K562 (cell line): ENCODE measurements around the gene SLC8A1. TPM values are rescaled to one million over a fixed set of nuclear protein-coding genes. Genes with fewer than 3 reads are reported as not detected.

ENCODE experiments used
- ATAC-seq: fragments of 200-7000 bp; cut with Tn5 transposase; 3 replicates; pipeline ENCODE4 v1.9.1; 2020; ENCODE audit warnings: moderate library complexity
- BruUV-seq: library from RNA; stranded (reverse); fragments of 400-500 nt; replicated peaks from 2 replicates; lab custom pipeline; 2021; lab: Mats Ljungman, UMichigan
- CTCF ChIA-PET: fragments of 300-600 bp; formaldehyde crosslinking; extraction: SDS; loops from one replicate; lab custom pipeline; 2021; ENCODE audit warnings: low intra/inter-chr PET ratio; lab: Yijun Ruan, JAX
- POLR2A ChIA-PET: fragments of 300-600, 350-650 bp; sonication (Branson Sonifier 250); formaldehyde crosslinking; extraction: SDS; loops from one replicate; lab custom pipeline; 2021; ENCODE audit warnings: antibody characterized with exemption, inconsistent platforms; lab: Yijun Ruan, JAX
- DNase-seq, 4 experiments: peaks; one replicate each; pipeline versions ENCODE4 v3.0.0 to v3.0.0-alpha.2; 2011 to 2018; ENCODE audit warnings: low spot score in 3 of 4, mixed read lengths in 3 of 4; ENCODE audit errors: extremely low read depth in 1 of 4
- FAIRE-seq: peaks from 2 replicates; lab custom pipeline; 2011; peaks lifted over from hg19 to GRCh38; lab: Jason Lieb, UNC
- H2AFZ ChIP-seq: 2 replicates; pipeline ENCODE4 v1.6.0; 2011; ENCODE audit warnings: low read depth, low read length, control low read depth, inconsistent platforms
- H3K27ac ChIP-seq: fragments of 200-600 bp; 3 replicates; pipeline ENCODE4 v1.8.0; 2011; ENCODE audit warnings: low read depth, mild to moderate bottlenecking, control low read depth, inconsistent platforms, low read length, moderate library complexity, mixed read lengths; ENCODE audit errors: extremely low read depth
- H3K27me3 ChIP-seq, 2 experiments: fragments of 300-600 bp in 1 of 2; 2 replicates in 1 of 2; 3 replicates in 1 of 2; pipeline versions ENCODE4 v1.6.0 to v1.8.0; 2011; ENCODE audit warnings: inconsistent platforms in 2 of 2, low read length in 2 of 2, mild to moderate bottlenecking in 1 of 2, mixed read lengths in 1 of 2, moderate library complexity in 1 of 2; ENCODE audit not compliant: control insufficient read depth in 2 of 2, insufficient read depth in 2 of 2
- H3K36me3 ChIP-seq: fragments of 300-600 bp; 3 replicates; pipeline ENCODE4 v1.8.0; 2011; ENCODE audit warnings: mild to moderate bottlenecking, low read length, inconsistent platforms; ENCODE audit not compliant: control insufficient read depth, insufficient read depth
- H3K4me1 ChIP-seq, 2 experiments: fragments of 200-600 bp in 1 of 2; replicated peaks in 1 of 2; 2 replicates in 1 of 2; 3 replicates in 1 of 2; pipeline versions ENCODE4 v1.5.1 to v1.8.0; 2011; ENCODE audit warnings: inconsistent platforms in 2 of 2, low read length in 2 of 2, mild to moderate bottlenecking in 1 of 2, mixed read lengths in 1 of 2, moderate library complexity in 1 of 2; ENCODE audit not compliant: control insufficient read depth in 2 of 2, insufficient read depth in 2 of 2
- H3K4me2 ChIP-seq: 2 replicates; pipeline ENCODE4 v1.6.1; 2011; ENCODE audit warnings: low read length, control low read depth, inconsistent platforms, mixed read lengths; ENCODE audit not compliant: insufficient read depth
- H3K4me3 ChIP-seq: fragments of 200-600 bp; sonication (generic), shearing (Covaris generic); 2 replicates; pipeline ENCODE4 v1.5.1; 2016; ENCODE audit warnings: control low read depth, inconsistent platforms
- H3K79me2 ChIP-seq: fragments of 200-600 bp; 3 replicates; pipeline ENCODE4 v1.8.0; 2011; ENCODE audit warnings: low read length, inconsistent platforms; ENCODE audit not compliant: control insufficient read depth, insufficient read depth
- H3K9ac ChIP-seq, 2 experiments: 2 replicates each; pipeline versions ENCODE4 v1.6.0 to v1.6.1; 2011; ENCODE audit warnings: low read depth in 2 of 2, low read length in 2 of 2, control low read depth in 1 of 2, inconsistent platforms in 1 of 2, mild to moderate bottlenecking in 1 of 2, mixed read lengths in 1 of 2; ENCODE audit not compliant: insufficient read depth in 1 of 2
- H3K9me1 ChIP-seq: one replicate; pipeline ENCODE4 v1.6.0; 2011; ENCODE audit warnings: inconsistent platforms, mild to moderate bottlenecking, low read length, moderate library complexity; ENCODE audit not compliant: control insufficient read depth, insufficient read depth
- H3K9me3 ChIP-seq: replicated peaks from 2 replicates; pipeline ENCODE4 v1.5.1; 2011; ENCODE audit warnings: low read depth, low read length, inconsistent platforms; ENCODE audit not compliant: control insufficient read depth, insufficient read depth
- H4K20me1 ChIP-seq: replicated peaks from 2 replicates; pipeline ENCODE4 v1.6.1; 2011; ENCODE audit warnings: low read length, inconsistent platforms, mixed read lengths; ENCODE audit not compliant: control insufficient read depth, insufficient read depth
- CBFB ChIP-seq: sonication (generic); formaldehyde crosslinking; IDR thresholded peaks from 2 replicates; pipeline ENCODE4 v1.4.0; 2020; ENCODE audit warnings: mild to moderate bottlenecking, missing genetic modification reagents
- CHAMP1 ChIP-seq: fragments of 450-650 bp; IDR thresholded peaks from 2 replicates; pipeline ENCODE4 v1.6.1; 2016; ENCODE audit warnings: mild to moderate bottlenecking
- GTF2E2 ChIP-seq: fragments of 200-800 bp; sonication (Bioruptor generic); IDR thresholded peaks from 2 replicates; pipeline ENCODE4 v1.6.1; 2016; ENCODE audit warnings: missing genetic modification characterization, missing compliant biosample characterization
- KHSRP ChIP-seq: fragments of 450-650 bp; IDR thresholded peaks from 2 replicates; pipeline ENCODE4 v1.6.1; 2017
- MNT ChIP-seq, 2 experiments: fragments of 450-650 bp; conservative IDR thresholded peaks; 2 replicates each; pipeline ENCODE4 v1.6.1; 2017; ENCODE audit warnings: mild to moderate bottlenecking in 2 of 2, moderate library complexity in 2 of 2
- PML ChIP-seq: IDR thresholded peaks from 2 replicates; pipeline ENCODE4 v1.6.1; 2012; ENCODE audit warnings: low read length, inconsistent platforms
- RBFOX2 ChIP-seq: fragments of 200-400 bp; formaldehyde crosslinking; IDR thresholded peaks from 2 replicates; pipeline ENCODE4 v1.6.1; 2017; ENCODE audit warnings: low read depth, mild to moderate bottlenecking, low read length, moderate library complexity
- RBM22 ChIP-seq: fragments of 200-400 bp; formaldehyde crosslinking; IDR thresholded peaks from 2 replicates; pipeline ENCODE4 v1.6.1; 2018; ENCODE audit warnings: low read length, low read depth; ENCODE audit not compliant: poor library complexity, severe bottlenecking
- SIN3A ChIP-seq, 2 experiments: fragments of 150-350 bp in 1 of 2; IDR thresholded peaks; 2 replicates each; pipeline ENCODE4 v1.6.1; 2011 to 2016; ENCODE audit warnings: borderline replicate concordance in 2 of 2, low read depth in 2 of 2, low read length in 2 of 2, mild to moderate bottlenecking in 2 of 2, moderate library complexity in 2 of 2; ENCODE audit not compliant: control insufficient read depth in 1 of 2
- SMARCA4 ChIP-seq: fragments of 450-650 bp; IDR thresholded peaks from 2 replicates; pipeline ENCODE4 v1.6.1; 2016
- SMARCB1 ChIP-seq: IDR thresholded peaks from 2 replicates; pipeline ENCODE4 v1.6.1; 2011; ENCODE audit warnings: improper control_type of control experiment, low read depth; ENCODE audit not compliant: insufficient read length
- SREBF1 ChIP-seq: fragments of 150-350 bp; IDR thresholded peaks from 2 replicates; pipeline ENCODE4 v1.6.1; 2014; ENCODE audit warnings: antibody characterized with exemption, low read depth, low read length, borderline replicate concordance
- SRSF3 ChIP-seq: fragments of 200-400 bp; formaldehyde crosslinking; IDR thresholded peaks from 2 replicates; pipeline ENCODE4 v1.6.1; 2016; ENCODE audit warnings: mild to moderate bottlenecking, low read length, moderate library complexity; ENCODE audit not compliant: insufficient read depth
- STAG1 ChIP-seq: sonication (generic); formaldehyde crosslinking; IDR thresholded peaks from 2 replicates; pipeline ENCODE4 v1.5.0; 2020; ENCODE audit warnings: missing genetic modification reagents, borderline replicate concordance
- TAF1 ChIP-seq: IDR thresholded peaks from 2 replicates; pipeline ENCODE4 v1.6.1; 2011; ENCODE audit warnings: mild to moderate bottlenecking, low read length, moderate library complexity; ENCODE audit not compliant: insufficient read depth, control insufficient read depth, severe bottlenecking; ENCODE audit errors: extremely low read depth
- ZNF121 ChIP-seq: sonication (generic); formaldehyde crosslinking; conservative IDR thresholded peaks from 2 replicates; pipeline ENCODE4 v1.8.0; 2022; ENCODE audit warnings: missing genetic modification reagents
- ZNF263 ChIP-seq: sonication (generic); formaldehyde crosslinking; IDR thresholded peaks from 2 replicates; pipeline ENCODE4 v1.8.0; 2022; ENCODE audit warnings: mild to moderate bottlenecking, missing genetic modification reagents, borderline replicate concordance
- ZNF785 ChIP-seq: fragments of 250-450 bp; sonication (Bioruptor Pico); IDR thresholded peaks from 2 replicates; pipeline ENCODE4 v1.4.0; 2020; ENCODE audit warnings: mild to moderate bottlenecking
- ZNF830 ChIP-seq: fragments of 250-450 bp; sonication (Bioruptor Pico); IDR thresholded peaks from 2 replicates; pipeline ENCODE4 v1.5.0; 2021; ENCODE audit warnings: mild to moderate bottlenecking
- WGBS: fragments of 100-300 bp; shearing (Covaris generic); methylation state at CpG from one replicate; pipeline ENCODE4 v1.1.6; 2016; ENCODE audit warnings: low coverage, mixed read lengths; ENCODE audit not compliant: insufficient coverage; ENCODE audit errors: missing lambda C conversion rate; 5-methylcytosine and 5-hydroxymethylcytosine counted together
- in situ Hi-C: fragments of 300-500 bp; cut with MboI; formaldehyde crosslinking; loops from 4 replicates; pipeline ENCODE4 v1.15.0; 2018; ENCODE audit warnings: inconsistent platforms, mixed read lengths
- intact Hi-C: fragments of 100-400 bp; cut with micrococcal nuclease; formaldehyde crosslinking; loops from 2 replicates; pipeline ENCODE4 v1.14.2; 2022
- polyA plus RNA-seq, 8 experiments: library from polyadenylated mRNA; depleted of rRNA in 4 of 8; stranded (reverse) in 5 of 8; unstranded in 3 of 8; fragments of >200 nt; fragmentation: Nextera tagmentation in 2 of 8; fragmentation: Illumina TruSeq in 1 of 8; extraction: Ambion mirVana in 2 of 8; extraction: Trizol in 1 of 8; gene quantifications; 2 replicates each; pipeline versions ENCODE4 v1.2.1 to v1.2.3, GENCODE V29; 2011 to 2014; ENCODE audit warnings: inconsistent platforms in 1 of 8, missing spikeins in 1 of 8
- total RNA-seq, 7 experiments: library from RNA; depleted of rRNA in 6 of 7; stranded (reverse); fragments of >200 nt in 6 of 7; fragmentation: Illumina TruSeq in 2 of 7; extraction: Trizol in 2 of 7; gene quantifications; 2 replicates each; pipeline versions ENCODE4 v1.2.1 to v1.2.3, GENCODE V29; 2011 to 2021; ENCODE audit warnings: low replicate concordance in 1 of 7

The SLC8A1 gene
- total and polyA plus RNA-seq, 9 of the 15 experiments (the other 6 are each of a cell fraction or from before 2014, with no cell fraction given) = not detected

- no peak overlapping the region for H3K4me2 ChIP-seq
- no peaks in the 10 kb centered on the region for H3K36me3 ChIP-seq
- in situ Hi-C loops = no loop called here
- H4K20me1 ChIP-seq = no peaks in the 10 kb centered on the region
- CTCF ChIA-PET = no interaction called here
- FAIRE-seq = no peak
- H3K9ac ChIP-seq = no peak overlapping the region
- POLR2A ChIA-PET = no interaction called here
- no peak for ATAC-seq
- TF ChIP-seq SIN3A (IDR thresholded peaks at IDR 0.05; ENCODE audit: borderline replicate concordance in 2 of 2, control insufficient read depth in 1 of 2, low read depth in 2 of 2, low read length in 2 of 2) (no peak), SRSF3 (no peak), SMARCB1 (no peak), ZNF263 (CRISPR knock-in tag) (no peak), GTF2E2 (tag) (no peak), STAG1 (CRISPR knock-in tag) (no peak), SMARCA4 (no peak), ZNF830 (no peak), SREBF1 (no peak), CBFB (CRISPR knock-in tag) (no peak), MNT (conservative IDR thresholded peaks at IDR 0.05) (no peak), CHAMP1 (no peak), TAF1 (no peak), ZNF121 (CRISPR knock-in tag) (no peak), KHSRP (no peak), PML (no peak), ZNF785 (CRISPR knock-in tag) (no peak), RBFOX2 (no peak), RBM22 (no peak)
- 0% methylated on average over 3 of the region's 3 CpGs for WGBS
- H3K27ac ChIP-seq = no peak overlapping the region
- H2AFZ ChIP-seq = no peak overlapping the region
- H3K27me3 ChIP-seq = no peaks in the 10 kb centered on the region
- H3K9me3 ChIP-seq = no peaks in the 10 kb centered on the region
- H3K4me1 ChIP-seq = no peaks in the 10 kb centered on the region
- H3K9me1 ChIP-seq = no peaks in the 10 kb centered on the region
- H3K4me3 ChIP-seq = no peak overlapping the region
- no TSS peak for BruUV-seq
- intact Hi-C loops = no loop called here
- no peaks in the 10 kb centered on the region for H3K79me2 ChIP-seq
- no peak for DNase-seq
Measured at GRCh38 chr2:40466332-40466906, 14.5 kb upstream of the SLC8A1 start.
